HUDEP-2 (cell line): ENCODE results near the gene TPCN2.
A peak's percentile ranks its signal among the peaks of the same experiment; 100 is the strongest.

Experiments used
- DNase-seq, 76 experiments: peaks; one replicate each; lab custom pipeline; 2025; ENCODE audit not compliant: unreplicated experiment in 76 of 76; lab: John Stamatoyannopoulos, UW

Gene TPCN2

GRCh38 chr11:69158301-69159149 is 109.8 kb downstream of the TPCN2 start:
- no peak for DNase-seq

GRCh38 chr11:69159150-69159852 is 110.6 kb downstream of the TPCN2 start:
- DNase-seq, result no peak

GRCh38 chr11:69160296-69161116 is 111.8 kb downstream of the TPCN2 start:
- peak in 38 of 76 experiments; percentile 3 to 62 (median 17) for DNase-seq

- no peak for DNase-seq
These were observed 112.3 kb downstream of the TPCN2 start for GRCh38 chr11:69161117-69161407.

GRCh38 chr11:69162505-69162904 is 113.8 kb downstream of the TPCN2 start:
- DNase-seq, result no peak

- no peak for DNase-seq
These were observed 115.1 kb downstream of the TPCN2 start for GRCh38 chr11:69163842-69164241.

GRCh38 chr11:69164824-69165223 is 116.1 kb downstream of the TPCN2 start:
- DNase-seq, result no peak

- no peak for DNase-seq
These were observed 117.0 kb downstream of the TPCN2 start for GRCh38 chr11:69165775-69166174.

- no peak for DNase-seq
These were observed 117.7 kb downstream of the TPCN2 start for GRCh38 chr11:69166218-69167115.

- DNase-seq, result no peak
These were observed 118.6 kb downstream of the TPCN2 start for GRCh38 chr11:69167130-69167915.

- DNase-seq, result no peak
These were observed 119.4 kb downstream of the TPCN2 start for GRCh38 chr11:69167916-69168691.

GRCh38 chr11:69169479-69169878 is 120.7 kb downstream of the TPCN2 start:
- no peak for DNase-seq

- DNase-seq, result no peak
These were observed 122.0 kb downstream of the TPCN2 start for GRCh38 chr11:69170704-69171103.

- no peak for DNase-seq
These were observed 122.9 kb downstream of the TPCN2 start for GRCh38 chr11:69171476-69172240.

GRCh38 chr11:69172674-69173073 is 123.9 kb downstream of the TPCN2 start:
- no peak for DNase-seq

- DNase-seq, result no peak
These were observed 124.6 kb downstream of the TPCN2 start for GRCh38 chr11:69173331-69173730.

GRCh38 chr11:69173925-69174581 is 125.3 kb downstream of the TPCN2 start:
- DNase-seq, result no peak

- DNase-seq, result no peak
These were observed 126.1 kb downstream of the TPCN2 start for GRCh38 chr11:69174841-69175240.
